ENCODE measurements around the gene NPR1.
A peak's percentile ranks its signal among the peaks of the same experiment; 100 is the strongest.
"Not testable (repeated sequence)": the region's sequence is repeated elsewhere in the genome, so short reads cannot be mapped to it uniquely, and the experiment has no call there.

Gene NPR1

DNA sequence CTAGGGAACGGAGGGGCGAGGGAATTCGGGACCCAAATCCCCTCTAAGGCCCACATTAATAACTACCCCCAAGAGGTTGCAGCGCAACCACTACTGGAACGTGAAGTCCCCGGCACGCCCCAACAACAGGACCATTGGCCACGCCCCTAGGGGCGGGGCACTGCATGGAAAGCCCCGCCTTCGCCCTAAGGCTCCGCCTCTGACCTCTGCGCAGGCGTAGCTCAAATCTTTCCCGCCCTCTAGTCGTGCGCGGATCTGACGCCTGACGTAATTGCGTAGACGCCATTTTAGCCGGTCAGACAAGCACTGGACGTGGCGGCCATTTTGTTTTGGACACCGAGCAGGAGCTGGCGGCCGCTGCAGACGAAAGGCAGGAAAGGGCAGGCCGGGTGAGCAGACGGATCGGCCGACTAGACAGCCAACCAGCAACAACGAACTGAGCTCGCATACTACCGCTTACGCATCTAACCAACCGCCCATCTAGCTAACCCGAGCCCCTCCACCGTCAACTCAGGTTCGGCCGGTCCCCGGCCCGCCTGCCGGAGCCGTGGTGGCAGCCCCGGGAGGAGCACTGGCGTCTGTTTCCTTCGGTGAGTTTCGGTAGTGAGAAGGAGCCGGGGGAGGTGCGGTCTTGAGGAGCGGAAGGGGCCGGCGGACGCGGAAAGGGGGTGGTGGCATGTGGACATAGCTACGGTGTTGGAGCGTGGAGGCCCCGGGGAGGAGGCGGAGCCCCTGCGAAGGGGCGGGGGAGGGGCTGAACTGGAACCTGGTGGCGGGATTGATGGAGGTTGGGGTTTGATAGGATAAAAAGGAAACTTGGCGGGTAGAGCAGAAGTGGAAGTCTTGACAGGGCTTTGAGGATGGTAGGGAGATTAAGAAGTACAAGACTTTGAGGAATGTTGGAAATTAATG, 44.5 kb upstream of the NPR1 start, which contains the start of gene CHTOP:
Gene CHTOP, plus strand, starts transcription at position 313 of the 912 bp plus-strand sequence. CDS start 2,523 bp downstream, outside the sequence.
- Histone ChIP-seq H3K9ac (ENCODE audit: insufficient read length, low read depth) (peak within 1 kb of the TSS; percentile 100), H3K4me3 (ENCODE audit: insufficient read length, low read depth) (peak within 1 kb of the TSS; percentile 100), H3K27me3 (ENCODE audit: insufficient read depth, insufficient read length) (no peaks in the 10 kb centered on the region), H3K4me1 (ENCODE audit: insufficient read depth, insufficient read length) (peaks cover 14% of the 10 kb centered on the region), H3K36me3 (ENCODE audit: insufficient read depth, insufficient read length, low read length) (peaks cover 50% of the 10 kb centered on the region), H3K9me3 (ENCODE audit: insufficient read depth, low read length) (no peaks in the 10 kb centered on the region)
- no peak for TF ChIP-seq ZNF274 (IDR thresholded peaks at IDR 0.05; ENCODE audit: low read depth, low read length)
- peak; percentile 99 for TF ChIP-seq YY1 (IDR thresholded peaks at IDR 0.05; ENCODE audit: insufficient read depth, insufficient read length)
- peak; percentile 100 for DNase-seq (ENCODE audit: low read depth, low spot score)

DNA sequence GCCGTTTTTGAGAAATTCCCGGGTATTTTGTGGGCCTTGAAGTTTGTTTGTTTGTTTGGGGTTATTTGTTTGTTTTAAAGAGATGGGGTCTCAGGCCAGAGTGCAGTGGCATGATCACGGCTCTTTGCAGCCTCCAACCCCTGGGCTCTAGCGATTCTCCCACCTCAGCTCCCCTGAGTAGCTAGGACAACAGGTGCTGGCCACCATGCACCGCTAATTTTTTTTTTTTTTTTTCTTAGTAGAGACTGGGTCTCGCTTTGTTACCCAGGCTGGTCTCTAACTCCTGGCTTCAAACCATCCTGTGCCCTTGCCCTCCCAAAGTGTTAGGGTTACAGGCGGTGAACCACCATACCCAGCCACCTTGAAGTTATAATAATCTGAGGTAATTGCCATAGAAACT, 42.6 kb upstream of the NPR1 start:
- H3K36me3 ChIP-seq (ENCODE audit: insufficient read depth, insufficient read length, low read length): peaks cover 68% of the 10 kb centered on the region
- H3K9ac ChIP-seq (ENCODE audit: insufficient read length, low read depth): peak overlapping the region; percentile 21
- H3K4me1 ChIP-seq (ENCODE audit: insufficient read depth, insufficient read length): no peaks in the 10 kb centered on the region
- H3K9me3 ChIP-seq (ENCODE audit: insufficient read depth, low read length): no peaks in the 10 kb centered on the region
- DNase-seq (ENCODE audit: low read depth, low spot score): no peak
- no peaks in the 10 kb centered on the region for H3K27me3 ChIP-seq (ENCODE audit: insufficient read depth, insufficient read length)
- H3K4me3 ChIP-seq (ENCODE audit: insufficient read length, low read depth): no peak overlapping the region
- TF ChIP-seq ZNF274 (IDR thresholded peaks at IDR 0.05; ENCODE audit: low read depth, low read length) (no peak), YY1 (IDR thresholded peaks at IDR 0.05; ENCODE audit: insufficient read depth, insufficient read length) (no peak)

DNA sequence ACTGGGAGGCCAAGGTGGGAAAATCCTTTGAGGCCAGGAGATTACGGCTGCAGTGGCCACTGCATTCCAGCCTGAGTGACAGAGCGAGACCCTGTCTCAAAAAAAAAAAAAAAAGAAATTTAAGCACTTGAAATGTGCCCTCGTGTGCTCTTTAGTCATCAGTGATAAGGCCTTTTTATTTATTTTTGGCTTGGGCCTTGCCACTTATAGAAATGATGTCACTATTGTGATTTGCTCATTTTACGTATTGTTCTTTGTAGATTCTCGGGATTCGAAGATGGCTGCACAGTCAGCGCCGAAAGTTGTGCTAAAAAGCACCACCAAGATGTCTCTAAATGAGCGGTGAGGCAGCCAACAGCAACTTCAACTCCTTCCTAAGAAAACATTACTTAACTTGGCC, 42.2 kb upstream of the NPR1 start:
- TF ChIP-seq SUZ12 (IDR thresholded peaks at IDR 0.05; ENCODE audit: extremely low read depth, insufficient read depth, insufficient read length) (no peak), ZNF274 (IDR thresholded peaks at IDR 0.05; ENCODE audit: low read depth, low read length) (no peak)
- peaks cover 72% of the 10 kb centered on the region for H3K36me3 ChIP-seq (ENCODE audit: insufficient read depth, insufficient read length, low read length)
- no peaks in the 10 kb centered on the region for H3K27me3 ChIP-seq (ENCODE audit: insufficient read depth, insufficient read length)
- no peaks in the 10 kb centered on the region for H3K4me1 ChIP-seq (ENCODE audit: insufficient read depth, insufficient read length)
- no peaks in the 10 kb centered on the region for H3K9me3 ChIP-seq (ENCODE audit: insufficient read depth, low read length)
- no peak overlapping the region for H3K9ac ChIP-seq (ENCODE audit: insufficient read length, low read depth)
- DNase-seq (ENCODE audit: low read depth, low spot score): no peak
- no peak overlapping the region for H3K4me3 ChIP-seq (ENCODE audit: insufficient read length, low read depth)

DNA sequence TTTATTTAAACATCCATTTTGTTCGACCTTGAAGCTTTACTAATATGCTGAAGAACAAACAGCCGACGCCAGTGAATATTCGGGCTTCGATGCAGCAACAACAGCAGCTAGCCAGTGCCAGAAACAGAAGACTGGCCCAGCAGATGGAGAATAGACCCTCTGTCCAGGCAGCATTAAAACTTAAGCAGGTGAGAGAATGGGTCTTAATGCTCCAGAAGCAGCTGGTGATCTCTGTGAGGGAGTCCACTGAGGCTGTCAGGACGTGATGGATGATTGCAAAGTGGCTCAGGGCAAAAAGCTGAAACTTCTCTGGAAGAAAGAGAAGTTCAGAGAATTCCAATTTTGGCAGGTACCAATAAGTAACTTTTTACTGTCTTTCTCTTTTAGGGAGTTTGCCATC, 40.2 kb upstream of the NPR1 start:
- TF ChIP-seq SUZ12 (IDR thresholded peaks at IDR 0.05; ENCODE audit: extremely low read depth, insufficient read depth, insufficient read length): no peak
- TF ChIP-seq ZNF274 (IDR thresholded peaks at IDR 0.05; ENCODE audit: low read depth, low read length): no peak
- TF ChIP-seq YY1 (IDR thresholded peaks at IDR 0.05; ENCODE audit: insufficient read depth, insufficient read length): no peak

DNA sequence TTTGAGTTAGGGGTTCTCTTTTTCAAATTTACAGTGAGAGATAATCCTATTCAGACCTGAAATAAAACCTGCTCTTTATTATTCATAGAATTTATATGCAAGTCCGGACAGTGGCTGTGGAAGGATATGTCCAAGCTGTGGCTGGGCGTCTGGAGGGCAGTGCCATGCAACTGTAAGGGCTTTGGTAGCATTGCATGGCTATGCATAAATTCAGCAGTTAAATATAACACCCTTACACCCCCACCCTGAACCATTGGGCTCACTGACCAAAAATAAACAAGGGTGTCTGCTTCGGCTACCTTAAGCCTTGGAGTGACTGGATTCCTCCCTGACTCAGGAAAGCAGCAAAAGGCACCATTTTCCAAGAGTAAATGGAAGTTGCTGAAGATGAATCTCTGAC, 39.2 kb upstream of the NPR1 start:
- Histone ChIP-seq H3K9me3 (ENCODE audit: insufficient read depth, low read length) (no peaks in the 10 kb centered on the region), H3K36me3 (ENCODE audit: insufficient read depth, insufficient read length, low read length) (peaks cover 94% of the 10 kb centered on the region), H3K4me1 (ENCODE audit: insufficient read depth, insufficient read length) (no peaks in the 10 kb centered on the region), H3K4me3 (ENCODE audit: insufficient read length, low read depth) (no peak overlapping the region), H3K27me3 (ENCODE audit: insufficient read depth, insufficient read length) (no peaks in the 10 kb centered on the region), H3K9ac (ENCODE audit: insufficient read length, low read depth) (no peak overlapping the region)
- no peak for DNase-seq (ENCODE audit: low read depth, low spot score)
- no peak for TF ChIP-seq SUZ12 (IDR thresholded peaks at IDR 0.05; ENCODE audit: extremely low read depth, insufficient read depth, insufficient read length)
- TF ChIP-seq YY1 (IDR thresholded peaks at IDR 0.05; ENCODE audit: insufficient read depth, insufficient read length): no peak
- TF ChIP-seq ZNF274 (IDR thresholded peaks at IDR 0.05; ENCODE audit: low read depth, low read length): no peak

More for the DNA sequence above, 40.2 kb upstream of the NPR1 start:
- Histone ChIP-seq H3K4me1 (ENCODE audit: insufficient read depth, insufficient read length) (no peaks in the 10 kb centered on the region), H3K9me3 (ENCODE audit: insufficient read depth, low read length) (no peaks in the 10 kb centered on the region), H3K27me3 (ENCODE audit: insufficient read depth, insufficient read length) (no peaks in the 10 kb centered on the region), H3K4me3 (ENCODE audit: insufficient read length, low read depth) (no peak overlapping the region), H3K36me3 (ENCODE audit: insufficient read depth, insufficient read length, low read length) (peaks cover 84% of the 10 kb centered on the region), H3K9ac (ENCODE audit: insufficient read length, low read depth) (no peak overlapping the region)
- DNase-seq (ENCODE audit: low read depth, low spot score): no peak

DNA sequence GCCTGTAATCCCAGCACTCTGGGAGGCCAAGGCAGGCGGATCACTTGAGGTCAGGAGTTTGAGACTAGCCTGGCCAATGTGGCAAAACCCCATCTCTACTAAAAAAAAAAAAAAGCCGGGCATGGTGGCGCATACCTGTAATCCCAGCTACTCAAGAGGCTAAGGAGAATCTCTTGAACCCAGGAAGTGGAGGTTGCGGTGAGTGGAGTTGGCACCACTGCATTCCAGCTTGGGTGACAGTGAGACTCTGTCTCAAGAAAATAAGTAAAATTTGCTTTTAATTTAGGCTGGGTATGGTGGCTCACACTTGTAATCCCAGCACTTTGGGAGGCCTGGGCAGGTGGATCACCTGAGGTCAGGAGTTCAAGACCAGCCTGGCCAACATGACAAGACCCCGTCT, 38.3 kb upstream of the NPR1 start:
- not testable (repeated sequence) for H3K9ac ChIP-seq (ENCODE audit: insufficient read length, low read depth); H3K9me3 ChIP-seq (ENCODE audit: insufficient read depth, low read length); H3K27me3 ChIP-seq (ENCODE audit: insufficient read depth, insufficient read length); H3K4me1 ChIP-seq (ENCODE audit: insufficient read depth, insufficient read length); DNase-seq (ENCODE audit: low read depth, low spot score); H3K4me3 ChIP-seq (ENCODE audit: insufficient read length, low read depth)
- peaks cover 99% of the 10 kb centered on the region for H3K36me3 ChIP-seq (ENCODE audit: insufficient read depth, insufficient read length, low read length)

DNA sequence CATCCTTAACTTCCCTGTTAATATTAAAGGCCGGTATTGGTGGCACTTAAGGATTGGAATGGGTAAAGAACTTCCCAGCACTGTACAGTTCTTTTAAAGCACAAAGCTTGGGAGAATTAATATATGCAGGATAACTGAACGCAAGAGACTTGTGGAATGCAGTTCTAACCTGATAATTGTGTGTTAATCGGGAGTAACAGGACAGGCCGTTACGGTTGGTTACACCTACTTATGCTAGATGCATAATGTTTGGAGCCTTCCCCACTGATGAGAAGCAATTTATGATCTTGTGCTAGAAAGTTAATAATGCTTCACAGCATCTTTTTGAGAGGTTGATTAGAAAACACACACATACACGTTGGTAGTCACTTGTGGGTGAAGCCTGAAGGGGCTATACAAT, 37.6 kb upstream of the NPR1 start:
- H3K27me3 ChIP-seq (ENCODE audit: insufficient read depth, insufficient read length): no peaks in the 10 kb centered on the region
- peaks cover 99% of the 10 kb centered on the region for H3K36me3 ChIP-seq (ENCODE audit: insufficient read depth, insufficient read length, low read length)
- H3K4me3 ChIP-seq (ENCODE audit: insufficient read length, low read depth): no peak overlapping the region
- TF ChIP-seq YY1 (IDR thresholded peaks at IDR 0.05; ENCODE audit: insufficient read depth, insufficient read length) (no peak), ZNF274 (IDR thresholded peaks at IDR 0.05; ENCODE audit: low read depth, low read length) (no peak), SUZ12 (IDR thresholded peaks at IDR 0.05; ENCODE audit: extremely low read depth, insufficient read depth, insufficient read length) (no peak)
- no peak for DNase-seq (ENCODE audit: low read depth, low spot score)
- no peaks in the 10 kb centered on the region for H3K4me1 ChIP-seq (ENCODE audit: insufficient read depth, insufficient read length)
- H3K9ac ChIP-seq (ENCODE audit: insufficient read length, low read depth): no peak overlapping the region
- H3K9me3 ChIP-seq (ENCODE audit: insufficient read depth, low read length): no peaks in the 10 kb centered on the region
